ENCODE measurements around the gene PARS2. TPM values are rescaled to one million over a fixed set of nuclear protein-coding genes. Genes with fewer than 3 reads are reported as not detected.

The PARS2 gene
- total RNA-seq, 4 donors from 2014 or later: 2.2 to 6.4 (median 5.6) TPM

GRCh38 chr1:54800041-54800898 is 35.9 kb upstream of the PARS2 start:
- Histone ChIP-seq H3K9me3 (no peaks in the 10 kb centered on the region), H3K27me3 (peaks cover 51% of the 10 kb centered on the region), H3K27ac (no peak overlapping the region), H3K4me1 (peaks cover 0 to 14% (median 3%) of the 10 kb centered on the region in 3 donors), H3K4me3 (peak overlapping the region in 1 of 2 donors; percentile 44), H3K36me3 (no peaks in the 10 kb centered on the region)
- TF ChIP-seq POLR2AphosphoS5 (IDR thresholded peaks at IDR 0.05) (no peak), EP300 (IDR thresholded peaks at IDR 0.05) (no peak), POLR2A (IDR thresholded peaks at IDR 0.05) (no peak)
- TF ChIP-seq, protein P1, sequence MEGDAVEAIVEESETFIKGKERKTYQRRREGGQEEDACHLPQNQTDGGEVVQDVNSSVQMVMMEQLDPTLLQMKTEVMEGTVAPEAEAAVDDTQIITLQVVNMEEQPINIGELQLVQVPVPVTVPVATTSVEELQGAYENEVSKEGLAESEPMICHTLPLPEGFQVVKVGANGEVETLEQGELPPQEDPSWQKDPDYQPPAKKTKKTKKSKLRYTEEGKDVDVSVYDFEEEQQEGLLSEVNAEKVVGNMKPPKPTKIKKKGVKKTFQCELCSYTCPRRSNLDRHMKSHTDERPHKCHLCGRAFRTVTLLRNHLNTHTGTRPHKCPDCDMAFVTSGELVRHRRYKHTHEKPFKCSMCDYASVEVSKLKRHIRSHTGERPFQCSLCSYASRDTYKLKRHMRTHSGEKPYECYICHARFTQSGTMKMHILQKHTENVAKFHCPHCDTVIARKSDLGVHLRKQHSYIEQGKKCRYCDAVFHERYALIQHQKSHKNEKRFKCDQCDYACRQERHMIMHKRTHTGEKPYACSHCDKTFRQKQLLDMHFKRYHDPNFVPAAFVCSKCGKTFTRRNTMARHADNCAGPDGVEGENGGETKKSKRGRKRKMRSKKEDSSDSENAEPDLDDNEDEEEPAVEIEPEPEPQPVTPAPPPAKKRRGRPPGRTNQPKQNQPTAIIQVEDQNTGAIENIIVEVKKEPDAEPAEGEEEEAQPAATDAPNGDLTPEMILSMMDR (IDR thresholded peaks at IDR 0.05): no peak
- 29 to 100% methylated on average over 1 to 15 of the region's 39 CpGs for WGBS, 2 donors (ENCODE audit: low coverage in 1 of 2)
- ATAC-seq: no peak

DNA sequence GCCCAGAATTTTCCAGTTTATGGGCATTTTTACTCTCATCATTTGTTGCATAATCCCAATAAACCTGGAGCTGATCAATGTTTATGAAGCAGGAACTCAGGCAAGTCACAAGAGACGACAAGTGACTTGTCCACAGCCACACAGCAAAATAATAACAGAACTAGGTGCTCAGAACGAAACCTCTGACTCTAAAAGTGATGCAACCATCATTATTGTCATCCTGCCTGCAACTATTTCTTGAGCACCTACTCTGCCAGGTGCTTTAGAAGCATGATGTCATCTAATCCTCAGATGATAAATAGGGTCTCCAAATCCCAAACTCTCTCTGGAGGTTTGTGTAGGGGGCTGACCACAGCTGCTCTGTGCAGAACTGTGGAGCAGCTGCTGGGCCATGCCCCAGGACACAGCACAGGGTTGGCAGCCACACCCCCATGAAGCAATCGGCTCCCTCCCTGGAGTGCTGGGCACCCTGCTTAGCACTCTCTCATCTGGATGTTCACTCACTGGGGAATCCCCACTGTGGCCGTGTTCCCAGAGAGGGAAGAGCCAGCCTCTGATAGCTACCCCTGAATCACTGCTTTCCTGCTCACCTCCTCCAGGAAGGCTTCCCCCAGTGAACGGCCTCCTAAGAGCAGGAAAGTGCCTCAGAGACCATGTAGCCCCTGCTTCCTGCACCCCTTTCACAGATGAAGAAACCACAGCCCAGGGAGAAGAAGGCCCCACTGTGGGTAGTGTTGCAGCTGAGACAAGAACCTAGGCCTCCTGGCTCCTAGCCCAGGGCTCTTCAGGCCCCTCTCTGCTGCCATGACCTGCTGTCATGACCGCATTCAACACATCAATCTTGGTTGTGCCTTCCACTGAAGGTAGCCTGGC is 34.7 kb upstream of the PARS2 start:
- Histone ChIP-seq H3K9me3 (no peaks in the 10 kb centered on the region), H3K27me3 (peaks cover 39% of the 10 kb centered on the region), H3K27ac (no peak overlapping the region), H3K36me3 (no peaks in the 10 kb centered on the region), H3K4me1 (peaks cover 0 to 14% (median 3%) of the 10 kb centered on the region in 3 donors), H3K4me3 (no peak overlapping the region)
- TF ChIP-seq POLR2A (IDR thresholded peaks at IDR 0.05) (no peak), POLR2AphosphoS5 (IDR thresholded peaks at IDR 0.05) (no peak)
- TF ChIP-seq, protein P1 (IDR thresholded peaks at IDR 0.05): no peak
- no peak for ATAC-seq
- WGBS, 2 donors (ENCODE audit: low coverage in 1 of 2): 88% methylated on average over 2 of the region's 6 CpGs; no CpG with 5 or more reads in 1 of the 2 donors

DNA sequence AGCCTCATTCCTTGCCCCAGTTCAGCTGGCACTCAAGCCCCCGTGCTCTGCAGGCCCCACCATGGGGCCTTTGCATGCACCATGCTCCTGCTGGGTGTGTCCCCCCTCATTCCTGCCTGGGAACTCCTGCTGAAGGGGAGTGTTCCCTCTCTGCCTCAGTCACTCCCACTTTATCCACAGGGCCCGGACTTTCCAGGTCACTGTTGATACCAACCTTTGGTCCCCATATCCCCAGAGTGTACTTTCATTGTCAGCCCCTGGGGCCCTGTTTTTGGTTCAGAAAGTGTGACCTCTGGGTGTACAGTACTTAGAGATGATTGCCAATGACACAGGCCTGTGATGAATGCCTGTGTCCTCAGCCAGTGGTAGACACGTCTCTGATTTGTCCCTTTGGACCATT is 33.9 kb upstream of the PARS2 start:
- WGBS, 2 donors (ENCODE audit: low coverage in 1 of 2): 80% methylated on average over 1 of the region's 3 CpGs; no CpG with 5 or more reads in 1 of the 2 donors
- H3K36me3 ChIP-seq: no peaks in the 10 kb centered on the region
- no peaks in the 10 kb centered on the region for H3K9me3 ChIP-seq
- H3K4me1 ChIP-seq: peaks cover 0 to 14% (median 3%) of the 10 kb centered on the region in 3 donors
- no peak overlapping the region for H3K27ac ChIP-seq
- H3K27me3 ChIP-seq: peaks cover 31% of the 10 kb centered on the region
- TF ChIP-seq POLR2AphosphoS5 (IDR thresholded peaks at IDR 0.05) (no peak), POLR2A (IDR thresholded peaks at IDR 0.05) (no peak), EP300 (IDR thresholded peaks at IDR 0.05) (no peak)
- TF ChIP-seq, protein P1 (IDR thresholded peaks at IDR 0.05): no peak
- no peak for ATAC-seq
- no peak overlapping the region for H3K4me3 ChIP-seq

DNA sequence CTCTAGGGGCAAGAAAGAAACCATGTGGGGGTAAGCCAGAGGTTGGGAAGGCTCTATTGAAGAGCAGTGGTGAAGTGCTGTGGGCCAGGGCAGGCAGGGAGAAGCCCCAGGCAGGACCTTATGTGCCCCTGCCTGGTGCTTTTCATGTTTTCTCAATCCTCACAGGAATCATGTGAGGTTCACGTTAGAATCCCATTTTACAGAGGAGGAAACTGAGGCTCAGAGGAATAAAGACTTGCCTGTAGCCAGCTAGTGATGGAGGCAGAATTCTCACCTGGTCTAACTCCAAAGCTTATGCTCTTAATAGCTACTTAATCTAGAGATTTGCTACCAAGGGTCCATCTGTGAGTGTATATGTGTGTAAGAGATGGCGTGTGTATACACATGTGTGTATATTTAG is 32.6 kb upstream of the PARS2 start:
- peaks cover 29% of the 10 kb centered on the region for H3K27me3 ChIP-seq
- TF ChIP-seq EP300 (IDR thresholded peaks at IDR 0.05) (no peak), POLR2A (IDR thresholded peaks at IDR 0.05) (no peak), POLR2AphosphoS5 (IDR thresholded peaks at IDR 0.05) (no peak)
- TF ChIP-seq, protein P1 (IDR thresholded peaks at IDR 0.05): no peak
- H3K36me3 ChIP-seq: no peaks in the 10 kb centered on the region
- peaks cover 0 to 14% (median 3%) of the 10 kb centered on the region in 3 donors for H3K4me1 ChIP-seq
- WGBS, 2 donors (ENCODE audit: low coverage in 1 of 2): 80 to 90% methylated on average over 1 to 2 of the region's 2 CpGs
- H3K27ac ChIP-seq: no peak overlapping the region
- peaks cover 0 to 9% (median 0%) of the 10 kb centered on the region in 3 donors for H3K9me3 ChIP-seq
- H3K4me3 ChIP-seq: no peak overlapping the region
- no peak for ATAC-seq
